ENCODE results near the gene FHL2. TPM values are rescaled to one million over a fixed set of nuclear protein-coding genes. Genes with fewer than 3 reads are reported as not detected.
A peak's percentile ranks its signal among the peaks of the same experiment; 100 is the strongest.

Gene FHL2
- total RNA-seq, 2 donors from 2014 or later = 11.1 to 11.4 TPM

GRCh38 chr2:105395691-105396090, 3.2 kb downstream of the FHL2 start:
- peaks cover 13% of the 10 kb centered on the region for H3K27me3 ChIP-seq (ENCODE audit: control insufficient read depth, insufficient read depth, low read length, poor library complexity, severe bottlenecking)
- no peaks in the 10 kb centered on the region for H3K9me3 ChIP-seq (ENCODE audit: control insufficient read depth, low read length)
- no peak overlapping the region for H3K9ac ChIP-seq (ENCODE audit: extremely low read depth, low read length, poor library complexity, severe bottlenecking)
- H3K4me1 ChIP-seq (ENCODE audit: control insufficient read depth, insufficient read depth, low read length) = no peaks in the 10 kb centered on the region
- WGBS, 2 experiments (ENCODE audit: insufficient coverage in 1 of 2, insufficient read length in 1 of 2) = 94 to 96% methylated on average over 6 to 7 of the region's 7 CpGs
- peaks cover 4% of the 10 kb centered on the region for H3K36me3 Mint-ChIP-seq (ENCODE audit: low read depth)
- H3K27me3 Mint-ChIP-seq (ENCODE audit: insufficient read depth) = peaks cover 24% of the 10 kb centered on the region
- no peak for TF ChIP-seq CTCF (conservative IDR thresholded peaks at IDR 0.05)
- H3K4me3 Mint-ChIP-seq = no peak overlapping the region
- H3K4me1 Mint-ChIP-seq = no peaks in the 10 kb centered on the region
- H3K4me3 ChIP-seq (ENCODE audit: low read length) = no peak overlapping the region
- no peak overlapping the region for H3K27ac ChIP-seq (ENCODE audit: low read depth, low read length)
- no peak for DNase-seq
- peaks cover 3% of the 10 kb centered on the region for H3K9me3 Mint-ChIP-seq
- H3K27ac Mint-ChIP-seq = no peak overlapping the region
- H3K36me3 ChIP-seq (ENCODE audit: control insufficient read depth, insufficient read depth, low read length) = peaks cover 4% of the 10 kb centered on the region

GRCh38 chr2:105394951-105395611, 3.8 kb downstream of the FHL2 start:
- Histone ChIP-seq H3K9ac (ENCODE audit: extremely low read depth, low read length, poor library complexity, severe bottlenecking) (no peak overlapping the region), H3K27me3 (ENCODE audit: control insufficient read depth, insufficient read depth, low read length, poor library complexity, severe bottlenecking) (peaks cover 11% of the 10 kb centered on the region), H3K9me3 (ENCODE audit: control insufficient read depth, low read length) (no peaks in the 10 kb centered on the region), H3K4me3 (ENCODE audit: low read length) (no peak overlapping the region), H3K36me3 (ENCODE audit: control insufficient read depth, insufficient read depth, low read length) (peaks cover 4% of the 10 kb centered on the region), H3K27ac (ENCODE audit: low read depth, low read length) (no peak overlapping the region), H3K4me1 (ENCODE audit: control insufficient read depth, insufficient read depth, low read length) (no peaks in the 10 kb centered on the region)
- DNase-seq = no peak
- H3K4me3 Mint-ChIP-seq = no peak overlapping the region
- peaks cover 4% of the 10 kb centered on the region for H3K36me3 Mint-ChIP-seq (ENCODE audit: low read depth)
- TF ChIP-seq CTCF (conservative IDR thresholded peaks at IDR 0.05) = no peak
- no peaks in the 10 kb centered on the region for H3K4me1 Mint-ChIP-seq
- 95% methylated on average over 12 of the region's 12 CpGs for WGBS, 2 experiments (ENCODE audit: insufficient coverage in 1 of 2, insufficient read length in 1 of 2)
- H3K27me3 Mint-ChIP-seq (ENCODE audit: insufficient read depth) = peaks cover 20% of the 10 kb centered on the region
- H3K27ac Mint-ChIP-seq = peak overlapping the region; percentile 56
- H3K9me3 Mint-ChIP-seq = peaks cover 3% of the 10 kb centered on the region

GRCh38 chr2:105393373-105394055, 5.3 kb downstream of the FHL2 start:
- Histone ChIP-seq H3K27ac (ENCODE audit: low read depth, low read length) (no peak overlapping the region), H3K27me3 (ENCODE audit: control insufficient read depth, insufficient read depth, low read length, poor library complexity, severe bottlenecking) (no peaks in the 10 kb centered on the region), H3K4me1 (ENCODE audit: control insufficient read depth, insufficient read depth, low read length) (no peaks in the 10 kb centered on the region), H3K36me3 (ENCODE audit: control insufficient read depth, insufficient read depth, low read length) (peaks cover 12% of the 10 kb centered on the region), H3K9ac (ENCODE audit: extremely low read depth, low read length, poor library complexity, severe bottlenecking) (no peak overlapping the region), H3K4me3 (ENCODE audit: low read length) (no peak overlapping the region), H3K9me3 (ENCODE audit: control insufficient read depth, low read length) (no peaks in the 10 kb centered on the region)
- DNase-seq = no peak
- no peak overlapping the region for H3K27ac Mint-ChIP-seq
- peaks cover 7% of the 10 kb centered on the region for H3K36me3 Mint-ChIP-seq (ENCODE audit: low read depth)
- no peaks in the 10 kb centered on the region for H3K9me3 Mint-ChIP-seq
- H3K4me1 Mint-ChIP-seq = no peaks in the 10 kb centered on the region
- no peak for TF ChIP-seq CTCF (conservative IDR thresholded peaks at IDR 0.05)
- no peak overlapping the region for H3K4me3 Mint-ChIP-seq
- 96% methylated on average over 9 to 13 of the region's 13 CpGs for WGBS, 2 experiments (ENCODE audit: insufficient coverage in 1 of 2, insufficient read length in 1 of 2)
- H3K27me3 Mint-ChIP-seq (ENCODE audit: insufficient read depth) = peaks cover 10% of the 10 kb centered on the region
